ENCODE measurements around the gene CACNB1.

DNA sequence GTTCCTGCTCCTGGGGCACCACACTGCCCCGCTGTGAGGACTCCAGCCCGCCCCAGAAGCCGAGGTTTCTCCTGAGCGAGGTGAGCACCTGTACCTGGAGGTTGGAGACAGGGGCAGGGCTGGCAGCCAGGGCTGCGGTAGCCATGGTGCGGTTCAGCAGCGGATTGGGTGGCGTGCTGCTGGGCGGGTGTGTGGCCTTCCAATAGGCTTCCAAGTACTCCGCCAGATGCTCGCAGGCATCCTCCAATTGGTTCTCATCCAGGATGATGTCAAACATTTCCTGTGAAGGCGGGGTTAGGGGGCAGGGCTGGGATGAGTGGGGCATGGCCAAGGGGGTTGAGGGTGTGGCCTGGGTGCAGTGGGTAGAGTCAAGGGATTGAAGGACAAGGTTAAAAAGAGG lies 20.2 kb downstream of the CACNB1 start:
- TF ChIP-seq, protein P1, sequence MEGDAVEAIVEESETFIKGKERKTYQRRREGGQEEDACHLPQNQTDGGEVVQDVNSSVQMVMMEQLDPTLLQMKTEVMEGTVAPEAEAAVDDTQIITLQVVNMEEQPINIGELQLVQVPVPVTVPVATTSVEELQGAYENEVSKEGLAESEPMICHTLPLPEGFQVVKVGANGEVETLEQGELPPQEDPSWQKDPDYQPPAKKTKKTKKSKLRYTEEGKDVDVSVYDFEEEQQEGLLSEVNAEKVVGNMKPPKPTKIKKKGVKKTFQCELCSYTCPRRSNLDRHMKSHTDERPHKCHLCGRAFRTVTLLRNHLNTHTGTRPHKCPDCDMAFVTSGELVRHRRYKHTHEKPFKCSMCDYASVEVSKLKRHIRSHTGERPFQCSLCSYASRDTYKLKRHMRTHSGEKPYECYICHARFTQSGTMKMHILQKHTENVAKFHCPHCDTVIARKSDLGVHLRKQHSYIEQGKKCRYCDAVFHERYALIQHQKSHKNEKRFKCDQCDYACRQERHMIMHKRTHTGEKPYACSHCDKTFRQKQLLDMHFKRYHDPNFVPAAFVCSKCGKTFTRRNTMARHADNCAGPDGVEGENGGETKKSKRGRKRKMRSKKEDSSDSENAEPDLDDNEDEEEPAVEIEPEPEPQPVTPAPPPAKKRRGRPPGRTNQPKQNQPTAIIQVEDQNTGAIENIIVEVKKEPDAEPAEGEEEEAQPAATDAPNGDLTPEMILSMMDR (IDR thresholded peaks at IDR 0.05) = no peak
- TF ChIP-seq POLR2A (IDR thresholded peaks at IDR 0.05) = no peak
